Activated T-helper 1 cell treated with Interleukin-2 at 50 U/mL for 16 hours (primary cell): ENCODE data around the gene MAST4.

Experiments used
- DNase-seq: peaks from one replicate; pipeline ENCODE4 v3.0.0-alpha.2; 2020; ENCODE audit warnings: low read depth

The MAST4 gene

GRCh38 chr5:67021521-67021920 is 425.3 kb downstream of the MAST4 start:
- no peak for DNase-seq

- DNase-seq: no peak
Observed at GRCh38 chr5:67021962-67022361, 425.8 kb downstream of the MAST4 start.

- no peak for DNase-seq
Observed at GRCh38 chr5:67025457-67025856, 429.3 kb downstream of the MAST4 start.

GRCh38 chr5:67026278-67026677 is 430.1 kb downstream of the MAST4 start:
- no peak for DNase-seq

- no peak for DNase-seq
Observed at GRCh38 chr5:67027171-67027570, 431.0 kb downstream of the MAST4 start.

GRCh38 chr5:67028371-67028770 is 432.2 kb downstream of the MAST4 start:
- DNase-seq: no peak

GRCh38 chr5:67028941-67029340 is 432.7 kb downstream of the MAST4 start:
- no peak for DNase-seq

GRCh38 chr5:67029481-67029880 is 433.3 kb downstream of the MAST4 start:
- no peak for DNase-seq

GRCh38 chr5:67030289-67031056 is 434.3 kb downstream of the MAST4 start:
- no peak for DNase-seq

GRCh38 chr5:67031057-67031443 is 434.9 kb downstream of the MAST4 start:
- no peak for DNase-seq

GRCh38 chr5:67031692-67032091 is 435.5 kb downstream of the MAST4 start:
- DNase-seq: no peak

- DNase-seq: no peak
Observed at GRCh38 chr5:67032921-67033664, 436.9 kb downstream of the MAST4 start.

- DNase-seq: no peak
Observed at GRCh38 chr5:67033880-67034651, 437.9 kb downstream of the MAST4 start.

GRCh38 chr5:67035098-67035740 is 439.0 kb downstream of the MAST4 start:
- DNase-seq: no peak

- DNase-seq: no peak
Observed at GRCh38 chr5:67037171-67037570, 441.0 kb downstream of the MAST4 start.

GRCh38 chr5:67038817-67039603 is 442.8 kb downstream of the MAST4 start:
- no peak for DNase-seq

- DNase-seq: no peak
Observed at GRCh38 chr5:67042176-67043003, 446.2 kb downstream of the MAST4 start.

- DNase-seq: no peak
Observed at GRCh38 chr5:67043796-67044511, 447.8 kb downstream of the MAST4 start.

- DNase-seq: no peak
Observed at GRCh38 chr5:67045816-67046740, 449.9 kb downstream of the MAST4 start.
